ENCODE data around the gene NIPA2.
"Not testable (repeated sequence)": the region's sequence is repeated elsewhere in the genome, so short reads cannot be mapped to it uniquely, and the experiment has no call there.

NIPA2 gene

DNA sequence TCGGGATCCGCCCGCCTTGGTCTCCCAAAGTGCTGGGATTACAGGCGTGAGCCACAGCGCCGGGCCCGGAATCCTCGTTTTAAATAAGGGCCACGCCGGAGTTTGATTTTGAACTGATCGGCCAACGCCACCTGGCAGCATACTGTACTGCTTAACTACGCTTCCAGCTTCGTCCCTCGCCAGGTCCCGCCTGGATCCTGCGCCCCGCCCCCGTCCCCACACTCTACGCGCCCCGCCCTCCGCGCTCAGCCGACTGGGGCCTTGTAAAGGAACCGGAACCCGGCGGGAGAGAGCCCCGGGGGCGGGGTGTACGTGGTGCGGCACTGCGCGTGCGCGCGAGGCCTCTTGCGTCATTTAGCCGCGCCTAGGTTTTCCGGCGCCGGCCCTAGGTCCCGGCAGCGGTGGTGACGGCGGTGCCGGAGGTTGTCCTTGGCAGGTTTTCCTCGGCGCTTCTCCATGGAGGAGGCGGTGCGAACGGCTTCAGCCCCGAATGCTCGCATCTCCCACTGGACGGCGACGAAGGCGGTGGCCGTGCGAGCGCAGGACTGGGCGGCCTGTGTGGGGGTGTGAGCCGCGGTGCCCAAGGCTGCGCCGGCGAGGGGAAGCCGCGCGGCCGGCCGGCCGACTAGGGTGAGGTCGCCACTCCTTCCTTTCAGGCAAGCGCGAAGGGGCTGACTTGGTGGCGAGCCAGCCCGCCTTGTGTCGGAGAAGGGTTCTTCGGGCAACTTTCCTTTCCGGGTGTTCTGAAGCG lies at the start of gene NIPA2:
Gene NIPA2, plus strand, starts transcription at position 375 of the 751 bp plus-strand sequence. CDS start 13,066 bp downstream, outside the sequence.
- ATAC-seq (peak; percentile 97), DNase-seq (peak; percentile 98 to 99)
- H3K27ac Mint-ChIP-seq, result peak within 1 kb of the TSS; percentile 96 to 97
- H3K27me3 Mint-ChIP-seq, result no peaks in the 10 kb centered on the region
- H3K4me1 Mint-ChIP-seq, result peaks cover 40% of the 10 kb centered on the region
- H3K9me3 Mint-ChIP-seq, result no peaks in the 10 kb centered on the region
- peak within 1 kb of the TSS; percentile 93 to 94 for H3K4me3 Mint-ChIP-seq

DNA sequence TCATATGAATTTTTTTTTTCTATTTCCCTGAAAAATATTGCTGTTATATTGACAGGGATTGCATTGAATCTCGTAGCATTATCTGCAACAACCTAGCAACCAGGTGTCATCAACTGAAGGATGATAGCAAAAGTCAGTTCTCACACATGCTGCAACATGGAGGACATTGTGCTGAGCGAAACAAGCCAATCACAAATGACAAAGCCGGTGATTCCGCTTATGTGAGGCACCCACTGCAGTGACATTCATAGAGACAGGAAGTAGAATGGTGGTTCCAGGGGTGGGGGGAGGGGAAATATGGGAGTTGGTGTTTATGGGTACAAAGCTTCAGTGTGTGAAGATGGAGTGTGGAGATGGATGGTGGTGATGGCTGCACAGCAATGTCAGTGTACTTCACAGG lies 44.4 kb upstream of the NIPA2 start:
- Mint-ChIP-seq H3K27ac (peak overlapping the region in 1 of 2 donors; percentile 25), H3K4me1 (peaks cover 56% of the 10 kb centered on the region)
- ATAC-seq, result no peak

GRCh38 chr15:22794621-22795167 lies 43.8 kb upstream of the NIPA2 start:
- peaks cover 50% of the 10 kb centered on the region for H3K4me1 Mint-ChIP-seq
- H3K9me3 Mint-ChIP-seq, result peaks cover 0 to under 1% of the 10 kb centered on the region in 2 donors
- ATAC-seq, result no peak
- H3K27ac Mint-ChIP-seq, result no peak overlapping the region
- H3K4me3 Mint-ChIP-seq, result no peak overlapping the region
- no peaks in the 10 kb centered on the region for H3K27me3 Mint-ChIP-seq
- DNase-seq, result no peak

More for the DNA sequence above, 44.4 kb upstream of the NIPA2 start:
- no peak overlapping the region for H3K4me3 Mint-ChIP-seq
- H3K9me3 Mint-ChIP-seq, result peaks cover 0 to 7% of the 10 kb centered on the region in 2 donors
- DNase-seq, result no peak
- no peaks in the 10 kb centered on the region for H3K27me3 Mint-ChIP-seq

GRCh38 chr15:22795206-22796063 lies 43.0 kb upstream of the NIPA2 start:
- no peak overlapping the region for H3K4me3 Mint-ChIP-seq
- ATAC-seq, result no peak
- peak overlapping the region in 1 of 2 donors; percentile 80 for H3K27ac Mint-ChIP-seq
- no peak for DNase-seq
- H3K27me3 Mint-ChIP-seq, result no peaks in the 10 kb centered on the region
- peaks cover 50% of the 10 kb centered on the region for H3K4me1 Mint-ChIP-seq
- no peaks in the 10 kb centered on the region for H3K9me3 Mint-ChIP-seq

DNA sequence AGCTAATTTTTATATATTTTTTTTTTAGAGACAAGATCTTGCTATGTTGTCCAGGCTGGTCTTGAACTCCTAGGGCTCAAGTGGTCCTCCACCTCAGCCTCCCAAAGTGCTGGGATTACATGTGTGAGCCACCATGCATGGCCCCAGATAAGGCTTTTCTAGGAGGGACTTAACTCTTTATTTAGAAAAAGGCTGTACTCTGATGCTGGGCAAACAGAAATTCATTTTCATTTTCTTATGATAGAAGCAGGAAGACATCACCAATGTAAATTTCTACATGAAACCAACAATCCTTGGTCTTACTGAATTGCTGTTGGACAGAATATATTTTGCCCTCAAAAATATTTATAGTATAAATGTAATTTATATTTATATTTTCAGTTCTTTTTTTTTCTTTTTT lies 42.4 kb upstream of the NIPA2 start:
- no peaks in the 10 kb centered on the region for H3K27me3 Mint-ChIP-seq
- DNase-seq (no peak), ATAC-seq (no peak)
- H3K4me3 Mint-ChIP-seq, result peak overlapping the region; percentile 67 to 69
- H3K9me3 Mint-ChIP-seq, result no peaks in the 10 kb centered on the region
- peaks cover 52% of the 10 kb centered on the region for H3K4me1 Mint-ChIP-seq
- H3K27ac Mint-ChIP-seq, result peak overlapping the region; percentile 52 to 76

GRCh38 chr15:22799902-22800301 lies 38.6 kb upstream of the NIPA2 start:
- no peaks in the 10 kb centered on the region for H3K9me3 Mint-ChIP-seq
- no peak for ATAC-seq
- H3K27ac Mint-ChIP-seq, result no peak overlapping the region
- DNase-seq, result no peak
- peaks cover 37% of the 10 kb centered on the region for H3K4me1 Mint-ChIP-seq
- H3K27me3 Mint-ChIP-seq, result no peaks in the 10 kb centered on the region
- no peak overlapping the region for H3K4me3 Mint-ChIP-seq

DNA sequence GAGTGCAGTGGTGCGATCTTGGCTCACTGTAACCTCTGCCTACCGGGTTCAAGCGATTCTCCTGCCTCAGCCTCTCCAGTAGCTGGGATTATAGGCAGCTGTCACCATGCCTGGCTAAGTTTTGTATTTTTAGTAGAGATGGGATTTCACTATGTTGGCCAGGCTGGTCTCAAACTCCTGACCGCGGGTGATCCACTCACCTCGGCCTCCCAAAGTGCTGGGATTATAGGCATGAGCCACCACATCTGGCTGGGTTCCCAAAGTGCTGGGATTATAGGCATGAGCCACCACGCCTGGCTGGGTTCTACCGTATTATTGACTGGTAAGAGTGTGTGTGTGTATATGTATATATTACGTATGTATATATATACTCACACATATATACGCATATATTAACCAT lies 35.5 kb upstream of the NIPA2 start:
- H3K27me3 Mint-ChIP-seq, H3K4me3 Mint-ChIP-seq, DNase-seq, H3K4me1 Mint-ChIP-seq, H3K9me3 Mint-ChIP-seq, ATAC-seq, H3K27ac Mint-ChIP-seq: not testable (repeated sequence)

GRCh38 chr15:22806156-22806555 lies 32.3 kb upstream of the NIPA2 start:
- DNase-seq, result no peak
- Mint-ChIP-seq H3K27ac (no peak overlapping the region), H3K4me1 (peaks cover 21% of the 10 kb centered on the region), H3K4me3 (no peak overlapping the region), H3K27me3 (no peaks in the 10 kb centered on the region), H3K9me3 (no peaks in the 10 kb centered on the region)
- ATAC-seq, result no peak

DNA sequence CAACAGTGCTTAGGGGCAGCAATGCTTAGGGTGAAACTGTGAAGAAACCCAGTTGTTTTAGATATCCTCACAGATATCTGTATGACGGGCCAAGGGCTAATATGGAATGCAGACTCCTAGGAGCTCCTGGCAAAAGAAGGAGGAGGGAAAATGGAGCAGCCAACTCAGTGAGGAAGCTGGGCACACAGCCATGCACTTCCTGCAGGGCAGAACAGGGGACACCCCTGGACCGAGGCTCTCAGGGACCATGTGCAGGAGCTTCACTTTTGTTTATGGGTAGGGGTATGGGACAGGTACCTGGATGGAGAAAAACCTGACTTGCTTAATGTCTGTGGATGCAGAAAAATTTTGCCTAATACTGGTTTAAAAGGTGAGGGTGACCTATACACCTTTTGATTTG lies 31.8 kb upstream of the NIPA2 start:
- H3K4me1 Mint-ChIP-seq, result peaks cover 17% of the 10 kb centered on the region
- DNase-seq, result no peak
- no peak overlapping the region for H3K4me3 Mint-ChIP-seq
- H3K27me3 Mint-ChIP-seq, result no peaks in the 10 kb centered on the region
- ATAC-seq, result no peak
- no peaks in the 10 kb centered on the region for H3K9me3 Mint-ChIP-seq
- no peak overlapping the region for H3K27ac Mint-ChIP-seq

GRCh38 chr15:22807831-22808230 lies 30.6 kb upstream of the NIPA2 start:
- not testable (repeated sequence) for H3K27me3 Mint-ChIP-seq, H3K9me3 Mint-ChIP-seq, DNase-seq, ATAC-seq, H3K27ac Mint-ChIP-seq, H3K4me3 Mint-ChIP-seq
- peaks cover 17% of the 10 kb centered on the region for H3K4me1 Mint-ChIP-seq

GRCh38 chr15:22808240-22808639 lies 30.2 kb upstream of the NIPA2 start:
- no peaks in the 10 kb centered on the region for H3K9me3 Mint-ChIP-seq
- no peak for ATAC-seq
- no peak overlapping the region for H3K4me3 Mint-ChIP-seq
- no peaks in the 10 kb centered on the region for H3K27me3 Mint-ChIP-seq
- no peak for DNase-seq
- peaks cover 17% of the 10 kb centered on the region for H3K4me1 Mint-ChIP-seq
- no peak overlapping the region for H3K27ac Mint-ChIP-seq

GRCh38 chr15:22808761-22809280 lies 29.6 kb upstream of the NIPA2 start:
- Mint-ChIP-seq H3K27me3 (no peaks in the 10 kb centered on the region), H3K4me1 (peaks cover 17% of the 10 kb centered on the region), H3K4me3 (no peak overlapping the region), H3K27ac (no peak overlapping the region), H3K9me3 (no peaks in the 10 kb centered on the region)
- no peak for DNase-seq
- no peak for ATAC-seq

GRCh38 chr15:22810033-22810852 lies 28.2 kb upstream of the NIPA2 start:
- DNase-seq (no peak), ATAC-seq (peak; percentile 71)
- no peaks in the 10 kb centered on the region for H3K9me3 Mint-ChIP-seq
- peak overlapping the region in 1 of 2 donors; percentile 68 for H3K4me3 Mint-ChIP-seq
- no peaks in the 10 kb centered on the region for H3K27me3 Mint-ChIP-seq
- H3K4me1 Mint-ChIP-seq, result peaks cover 17% of the 10 kb centered on the region
- H3K27ac Mint-ChIP-seq, result peak overlapping the region in 1 of 2 donors; percentile 79

GRCh38 chr15:22810853-22811338 lies 27.6 kb upstream of the NIPA2 start:
- Mint-ChIP-seq H3K4me3 (no peak overlapping the region), H3K27ac (no peak overlapping the region), H3K4me1 (peaks cover 17% of the 10 kb centered on the region), H3K9me3 (no peaks in the 10 kb centered on the region), H3K27me3 (no peaks in the 10 kb centered on the region)
- ATAC-seq, result no peak
- DNase-seq, result no peak

GRCh38 chr15:22811640-22812039 lies 26.8 kb upstream of the NIPA2 start:
- Mint-ChIP-seq H3K27ac (peak overlapping the region in 1 of 2 donors; percentile 54), H3K4me1 (peaks cover 17% of the 10 kb centered on the region), H3K9me3 (no peaks in the 10 kb centered on the region), H3K27me3 (no peaks in the 10 kb centered on the region), H3K4me3 (no peak overlapping the region)
- DNase-seq (no peak), ATAC-seq (no peak)

Measured in stimulated activated naive CD8-positive, alpha-beta T cell treated with anti-CD3 and anti-CD28 coated beads, Interleukin-15, amount 100 ng/mL, for 72 hours (primary cell).